ENCODE measurements around the gene SH2D6. TPM values are rescaled to one million over a fixed set of nuclear protein-coding genes. Genes with fewer than 3 reads are reported as not detected.
"Not testable (repeated sequence)": the region's sequence is repeated elsewhere in the genome, so short reads cannot be mapped to it uniquely, and the experiment has no call there.

SH2D6 gene
- total and polyA plus RNA-seq, 4 experiments from 2014 or later, result 1.5 to 1.6 TPM; not detected in 2

- peaks cover 5% of the 10 kb centered on the region for H3K36me3 ChIP-seq (ENCODE audit: insufficient read depth, low read length)
- ChIA-PET POLR2A (ENCODE audit: partially characterized antibody) (no interaction called here), CTCF (ENCODE audit: partially characterized antibody) (no interaction called here)
- H3K27ac Mint-ChIP-seq, result no peak overlapping the region
- H3K4me3 Mint-ChIP-seq, result no peak overlapping the region
- H3K27me3 Mint-ChIP-seq, result no peaks in the 10 kb centered on the region
- no peaks in the 10 kb centered on the region for H3K4me1 ChIP-seq (ENCODE audit: insufficient read depth, low read length)
- H3K36me3 Mint-ChIP-seq, result peaks cover 53 to 54% of the 10 kb centered on the region in 2 donors
- intact Hi-C loops (cut with micrococcal nuclease), result no loop called here
- no peak overlapping the region for H3K4me3 ChIP-seq (ENCODE audit: low read length in 2 of 2)
- peaks cover 0 to 2% (median 0%) of the 10 kb centered on the region in 4 donors for H3K4me1 Mint-ChIP-seq
- H3K9me3 Mint-ChIP-seq, result peaks cover 0 to 6% (median 0%) of the 10 kb centered on the region in 8 donors
- DNase-seq, result no peak
- no peak overlapping the region for H3K27ac ChIP-seq (ENCODE audit: low read depth, low read length)
- no peaks in the 10 kb centered on the region for H3K9me3 ChIP-seq (ENCODE audit: control insufficient read depth in 1 of 2, low read length in 2 of 2)
- H3K27me3 ChIP-seq (ENCODE audit: insufficient read depth, low read length), result no peaks in the 10 kb centered on the region
These were observed 40.3 kb upstream of the SH2D6 start for GRCh38 chr2:85378257-85378656.

DNA sequence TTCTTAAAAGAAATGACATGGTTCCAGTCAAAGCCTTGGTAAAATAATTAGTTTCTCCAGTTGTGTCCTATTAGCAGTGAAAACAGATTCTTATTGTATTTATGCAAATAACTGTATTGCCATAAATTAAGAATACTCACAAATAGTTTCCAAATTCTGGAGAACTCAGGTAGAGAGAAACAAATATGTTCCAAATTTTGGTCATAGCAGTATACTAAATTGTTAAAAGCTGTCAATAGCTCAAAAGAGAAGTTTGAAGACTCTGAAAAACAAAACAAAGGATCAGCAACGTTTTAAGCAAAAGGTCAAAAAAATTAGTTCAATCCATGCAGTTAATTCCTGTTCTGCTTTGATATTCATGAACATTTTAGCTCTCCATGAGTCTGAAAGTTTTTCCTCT is 38.5 kb upstream of the SH2D6 start:
- H3K36me3 ChIP-seq (ENCODE audit: insufficient read depth, low read length), result peaks cover 5% of the 10 kb centered on the region
- no peaks in the 10 kb centered on the region for H3K27me3 ChIP-seq (ENCODE audit: insufficient read depth, low read length)
- no peaks in the 10 kb centered on the region for H3K9me3 ChIP-seq (ENCODE audit: control insufficient read depth in 1 of 2, low read length in 2 of 2)
- H3K4me1 ChIP-seq (ENCODE audit: insufficient read depth, low read length), result no peaks in the 10 kb centered on the region
- ChIA-PET POLR2A (ENCODE audit: partially characterized antibody) (no interaction called here), CTCF (ENCODE audit: partially characterized antibody) (interaction anchor here (0.7 to 1.5 kb wide), 2 partner anchors 10 to 170 kb away, joined by 3 read pairs; no protein-coding TSS in a partner anchor)
- no peaks in the 10 kb centered on the region for H3K27me3 Mint-ChIP-seq
- no peak overlapping the region for H3K4me3 ChIP-seq (ENCODE audit: low read length in 2 of 2)
- H3K27ac ChIP-seq (ENCODE audit: low read depth, low read length), result no peak overlapping the region
- peaks cover 0 to 2% (median 0%) of the 10 kb centered on the region in 4 donors for H3K4me1 Mint-ChIP-seq
- no peak overlapping the region for H3K4me3 Mint-ChIP-seq
- intact Hi-C loops (cut with micrococcal nuclease), result no loop called here
- DNase-seq, result no peak
- H3K36me3 Mint-ChIP-seq, result peaks cover 48 to 61% of the 10 kb centered on the region in 2 donors
- peaks cover 0 to 6% (median 0%) of the 10 kb centered on the region in 8 donors for H3K9me3 Mint-ChIP-seq
- no peak overlapping the region for H3K27ac Mint-ChIP-seq

DNA sequence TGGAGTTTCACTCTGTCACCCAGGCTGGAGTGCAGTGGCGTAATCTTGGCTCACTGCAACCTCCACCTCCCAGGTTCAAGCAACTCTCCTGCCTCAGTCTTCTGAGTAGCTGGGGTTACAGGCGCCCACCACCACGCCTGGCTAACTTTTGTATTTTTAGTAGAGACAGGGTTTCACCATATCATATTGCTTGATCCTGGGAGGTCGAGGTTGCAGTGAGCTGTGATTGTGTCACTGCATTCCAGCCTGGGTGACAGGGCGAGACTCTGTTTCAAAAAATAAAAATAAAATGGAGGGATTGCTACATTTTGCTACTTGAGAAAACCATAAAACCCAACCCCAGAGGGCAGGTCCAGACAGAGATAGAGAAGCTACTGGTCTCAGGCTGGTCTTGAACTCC is 35.4 kb upstream of the SH2D6 start:
- H3K27ac ChIP-seq (ENCODE audit: low read depth, low read length); H3K4me1 Mint-ChIP-seq; intact Hi-C loops (cut with micrococcal nuclease); H3K4me3 ChIP-seq (ENCODE audit: low read length in 2 of 2); H3K9me3 Mint-ChIP-seq; H3K27me3 Mint-ChIP-seq; H3K9me3 ChIP-seq (ENCODE audit: control insufficient read depth in 1 of 2, low read length in 2 of 2); H3K4me1 ChIP-seq (ENCODE audit: insufficient read depth, low read length); H3K36me3 ChIP-seq (ENCODE audit: insufficient read depth, low read length); POLR2A ChIA-PET (ENCODE audit: partially characterized antibody); H3K4me3 Mint-ChIP-seq; H3K27me3 ChIP-seq (ENCODE audit: insufficient read depth, low read length); DNase-seq: not testable (repeated sequence)
- peaks cover 40 to 55% of the 10 kb centered on the region in 2 donors for H3K36me3 Mint-ChIP-seq
- CTCF ChIA-PET (ENCODE audit: partially characterized antibody), result interaction anchor here (0.7 kb wide), 1 partner anchor 50 kb away, joined by 3 read pairs; no protein-coding TSS in a partner anchor
- H3K27ac Mint-ChIP-seq, result peak overlapping the region in 2 of 7 donors; percentile 36 to 43

DNA sequence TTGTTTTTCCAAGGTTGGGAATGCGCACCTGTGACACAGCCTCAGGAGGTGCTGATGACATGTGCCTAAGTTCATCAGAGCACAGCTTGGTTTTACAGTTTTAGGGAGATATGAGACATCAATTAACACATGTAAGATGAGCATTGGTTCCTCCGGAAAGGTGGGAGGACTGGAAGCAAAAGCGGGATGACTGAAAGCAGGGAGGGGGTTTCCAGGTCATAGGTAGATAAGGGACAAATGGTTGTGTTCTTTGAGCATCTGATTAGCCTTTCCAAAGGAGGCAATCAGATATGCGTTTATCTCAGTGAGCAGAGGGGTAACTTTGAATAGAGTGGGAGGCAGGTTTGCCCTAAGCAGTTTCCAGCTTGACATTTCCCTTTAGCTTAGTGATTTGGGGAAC is 34.7 kb upstream of the SH2D6 start:
- Mint-ChIP-seq H3K27me3 (no peaks in the 10 kb centered on the region), H3K4me1 (no peaks in the 10 kb centered on the region), H3K27ac (peak overlapping the region in 5 of 7 donors; percentile 20 to 84 (median 46)), H3K36me3 (peaks cover 36 to 54% of the 10 kb centered on the region in 2 donors), H3K4me3 (no peak overlapping the region), H3K9me3 (peaks cover 0 to 6% (median 0%) of the 10 kb centered on the region in 8 donors)
- intact Hi-C loops (cut with micrococcal nuclease), result no loop called here
- no peak for DNase-seq
- H3K27me3 ChIP-seq (ENCODE audit: insufficient read depth, low read length), result no peaks in the 10 kb centered on the region
- H3K27ac ChIP-seq (ENCODE audit: low read depth, low read length), result no peak overlapping the region
- ChIA-PET CTCF (ENCODE audit: partially characterized antibody) (interaction anchor here (11.5 kb wide), 1 partner anchor 168 kb away, joined by 147 read pairs; no protein-coding TSS in a partner anchor), POLR2A (ENCODE audit: partially characterized antibody) (no interaction called here)
- H3K36me3 ChIP-seq (ENCODE audit: insufficient read depth, low read length), result peaks cover 9% of the 10 kb centered on the region
- H3K9me3 ChIP-seq (ENCODE audit: control insufficient read depth in 1 of 2, low read length in 2 of 2), result no peaks in the 10 kb centered on the region
- H3K4me3 ChIP-seq (ENCODE audit: low read length in 2 of 2), result no peak overlapping the region
- H3K4me1 ChIP-seq (ENCODE audit: insufficient read depth, low read length), result no peaks in the 10 kb centered on the region

GRCh38 chr2:85385746-85386145 is 32.8 kb upstream of the SH2D6 start:
- no peaks in the 10 kb centered on the region for H3K27me3 ChIP-seq (ENCODE audit: insufficient read depth, low read length)
- peaks cover 32 to 57% of the 10 kb centered on the region in 2 donors for H3K36me3 Mint-ChIP-seq
- peak overlapping the region in 3 of 7 donors; percentile 24 to 63 (median 37) for H3K27ac Mint-ChIP-seq

GRCh38 chr2:85387754-85388153 is 30.8 kb upstream of the SH2D6 start:
- Mint-ChIP-seq H3K4me3 (no peak overlapping the region), H3K27me3 (no peaks in the 10 kb centered on the region), H3K4me1 (peaks cover 4 to 9% (median 6%) of the 10 kb centered on the region in 4 donors), H3K9me3 (peaks cover 0 to 4% (median 0%) of the 10 kb centered on the region in 8 donors), H3K36me3 (peaks cover 27 to 60% of the 10 kb centered on the region in 2 donors), H3K27ac (no peak overlapping the region)
- Histone ChIP-seq H3K27me3 (ENCODE audit: insufficient read depth, low read length) (no peaks in the 10 kb centered on the region), H3K36me3 (ENCODE audit: insufficient read depth, low read length) (peaks cover 17% of the 10 kb centered on the region), H3K4me3 (ENCODE audit: low read length in 2 of 2) (no peak overlapping the region), H3K4me1 (ENCODE audit: insufficient read depth, low read length) (peaks cover 14% of the 10 kb centered on the region), H3K27ac (ENCODE audit: low read depth, low read length) (no peak overlapping the region), H3K9me3 (ENCODE audit: control insufficient read depth in 1 of 2, low read length in 2 of 2) (no peaks in the 10 kb centered on the region)
- CTCF ChIA-PET (ENCODE audit: partially characterized antibody), result interaction anchor here (11.5 kb wide), 1 partner anchor 164 kb away, joined by 147 read pairs; no protein-coding TSS in a partner anchor
- DNase-seq, result no peak
- intact Hi-C loops (cut with micrococcal nuclease), result no loop called here
- POLR2A ChIA-PET (ENCODE audit: partially characterized antibody), result no interaction called here

More at GRCh38 chr2:85385746-85386145, 32.8 kb upstream of the SH2D6 start:
- POLR2A ChIA-PET (ENCODE audit: partially characterized antibody), result interaction anchor here (0.6 to 1.4 kb wide), 2 partner anchors 33 to 72 kb away, joined by 3 read pairs; partner anchors contain the start of gene SH2D6
- H3K4me1 ChIP-seq (ENCODE audit: insufficient read depth, low read length), result no peaks in the 10 kb centered on the region
- peaks cover 12% of the 10 kb centered on the region for H3K36me3 ChIP-seq (ENCODE audit: insufficient read depth, low read length)
- H3K9me3 Mint-ChIP-seq, result peaks cover 0 to 4% (median 0%) of the 10 kb centered on the region in 8 donors
- no peaks in the 10 kb centered on the region for H3K27me3 Mint-ChIP-seq
- H3K4me3 Mint-ChIP-seq, result no peak overlapping the region
- DNase-seq, result no peak
- intact Hi-C loops (cut with micrococcal nuclease), result no loop called here
- no peaks in the 10 kb centered on the region for H3K9me3 ChIP-seq (ENCODE audit: control insufficient read depth in 1 of 2, low read length in 2 of 2)
- H3K4me1 Mint-ChIP-seq, result no peaks in the 10 kb centered on the region
- CTCF ChIA-PET (ENCODE audit: partially characterized antibody), result interaction anchor here (0.6 to 11.5 kb wide), 3 partner anchors 36 to 205 kb away, joined by 3 to 147 read pairs (median 3); no protein-coding TSS in a partner anchor
- H3K27ac ChIP-seq (ENCODE audit: low read depth, low read length), result no peak overlapping the region
- H3K4me3 ChIP-seq (ENCODE audit: low read length in 2 of 2), result no peak overlapping the region

DNA sequence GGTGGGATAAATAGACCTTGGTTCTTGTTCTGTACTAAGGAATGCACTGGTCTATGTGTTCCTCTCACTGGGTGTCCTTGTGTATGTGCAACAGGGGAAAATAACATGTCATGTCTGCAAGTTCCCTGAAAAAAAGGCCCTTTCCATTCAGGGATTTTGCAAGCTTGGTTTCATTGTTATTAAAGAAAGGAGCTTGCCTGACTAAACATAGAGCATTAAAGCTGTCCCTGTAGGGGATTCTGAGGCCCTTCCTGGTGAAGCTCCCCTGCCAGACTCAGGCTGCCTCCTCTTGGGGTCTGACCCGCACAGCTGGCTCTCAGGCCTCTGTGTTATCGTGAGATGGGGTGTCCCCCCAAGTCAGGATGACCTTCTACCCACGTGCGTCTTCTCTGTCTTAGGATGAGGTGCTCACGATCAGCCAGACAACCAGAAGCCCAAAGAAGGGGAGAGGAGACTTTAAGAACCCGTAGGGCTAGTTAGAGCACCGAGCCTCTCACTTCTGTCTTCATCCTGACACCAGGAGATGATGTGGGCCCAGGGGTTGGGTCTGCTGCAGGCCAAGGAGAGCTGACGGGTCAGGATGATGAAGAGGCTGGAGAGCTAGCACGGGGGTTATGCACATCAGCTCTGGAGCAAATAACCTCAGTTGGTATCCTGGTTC is 29.5 kb upstream of the SH2D6 start:
- no peak overlapping the region for H3K4me3 ChIP-seq (ENCODE audit: low read length in 2 of 2)
- CTCF ChIA-PET (ENCODE audit: partially characterized antibody), result interaction anchor here (0.8 to 11.5 kb wide), 5 partner anchors 11 to 163 kb away, joined by 3 to 147 read pairs (median 4); partner anchors contain the start of gene SH2D6
- Mint-ChIP-seq H3K27me3 (no peaks in the 10 kb centered on the region), H3K4me3 (no peak overlapping the region), H3K9me3 (peaks cover 0 to 4% (median 0%) of the 10 kb centered on the region in 8 donors), H3K27ac (peak overlapping the region in 5 of 7 donors; percentile 3 to 65 (median 29)), H3K4me1 (peaks cover 4 to 9% (median 6%) of the 10 kb centered on the region in 4 donors), H3K36me3 (peaks cover 27 to 52% of the 10 kb centered on the region in 2 donors)
- no peaks in the 10 kb centered on the region for H3K27me3 ChIP-seq (ENCODE audit: insufficient read depth, low read length)
- POLR2A ChIA-PET (ENCODE audit: partially characterized antibody), result no interaction called here
- intact Hi-C loops (cut with micrococcal nuclease), result no loop called here
- no peak overlapping the region for H3K27ac ChIP-seq (ENCODE audit: low read depth, low read length)
- DNase-seq, result no peak
- H3K4me1 ChIP-seq (ENCODE audit: insufficient read depth, low read length), result peaks cover 15% of the 10 kb centered on the region
- peaks cover 17% of the 10 kb centered on the region for H3K36me3 ChIP-seq (ENCODE audit: insufficient read depth, low read length)
- no peaks in the 10 kb centered on the region for H3K9me3 ChIP-seq (ENCODE audit: control insufficient read depth in 1 of 2, low read length in 2 of 2)
